HEK293 (cell line): ENCODE results near the gene UGT1A8.

Experiments
- CTCF ChIP-seq: fragments of 450-650 bp; formaldehyde crosslinking; IDR thresholded peaks from 2 replicates; pipeline ENCODE4 v1.5.1; 2016; ENCODE audit warnings: missing biosample characterization, missing genetic modification characterization
- ELK4 ChIP-seq: IDR thresholded peaks from 2 replicates; pipeline ENCODE4 v1.6.1; 2011; ENCODE audit warnings: mild to moderate bottlenecking, low read depth, low read length, borderline replicate concordance
- YY2 ChIP-seq: fragments of 450-650 bp; formaldehyde crosslinking; IDR thresholded peaks from 2 replicates; pipeline ENCODE4 v1.5.1; 2016; ENCODE audit warnings: missing biosample characterization, missing genetic modification characterization
- ZBTB26 ChIP-seq: fragments of 450-650 bp; formaldehyde crosslinking; optimal IDR thresholded peaks from 2 replicates; pipeline ENCODE3; 2016; ENCODE audit warnings: missing biosample characterization, mild to moderate bottlenecking, missing genetic modification characterization
- ZNF175 ChIP-seq: fragments of 450-650 bp; formaldehyde crosslinking; IDR thresholded peaks from 2 replicates; pipeline ENCODE4 v1.5.1; 2016; ENCODE audit warnings: missing biosample characterization, missing genetic modification characterization
- ZNF501 ChIP-seq: fragments of 450-650 bp; formaldehyde crosslinking; IDR thresholded peaks from 2 replicates; pipeline ENCODE4 v1.5.1; 2016; ENCODE audit warnings: missing biosample characterization, missing genetic modification characterization
- ZNF558 ChIP-seq: fragments of 450-650 bp; formaldehyde crosslinking; IDR thresholded peaks from 2 replicates; pipeline ENCODE4 v1.5.1; 2016; ENCODE audit warnings: missing biosample characterization, missing genetic modification characterization
- ZNF768 ChIP-seq: fragments of 450-650 bp; formaldehyde crosslinking; IDR thresholded peaks from 2 replicates; pipeline ENCODE4 v1.5.1; 2018; ENCODE audit warnings: missing biosample characterization, mild to moderate bottlenecking, missing genetic modification characterization

GRCh38 chr2:233779722-233780121 lies 162.3 kb downstream of the UGT1A8 start:
- TF ChIP-seq ZNF501 (tag by site-specific recombination): no peak
- TF ChIP-seq ZNF558 (tag by site-specific recombination): no peak
- no peak for TF ChIP-seq CTCF (tag by site-specific recombination)
- TF ChIP-seq ZNF175 (tag by site-specific recombination): no peak
- no peak for TF ChIP-seq ZBTB26 (tag by site-specific recombination)
- no peak for TF ChIP-seq ELK4
- no peak for TF ChIP-seq YY2 (tag by site-specific recombination)
- no peak for TF ChIP-seq ZNF768 (tag by site-specific recombination)
